ENCODE data around the gene IFIT1B. TPM values are rescaled to one million over a fixed set of nuclear protein-coding genes. Genes with fewer than 3 reads are reported as not detected.

The IFIT1B gene
- total RNA-seq, 1 experiment from 2014 or later = not detected

DNA sequence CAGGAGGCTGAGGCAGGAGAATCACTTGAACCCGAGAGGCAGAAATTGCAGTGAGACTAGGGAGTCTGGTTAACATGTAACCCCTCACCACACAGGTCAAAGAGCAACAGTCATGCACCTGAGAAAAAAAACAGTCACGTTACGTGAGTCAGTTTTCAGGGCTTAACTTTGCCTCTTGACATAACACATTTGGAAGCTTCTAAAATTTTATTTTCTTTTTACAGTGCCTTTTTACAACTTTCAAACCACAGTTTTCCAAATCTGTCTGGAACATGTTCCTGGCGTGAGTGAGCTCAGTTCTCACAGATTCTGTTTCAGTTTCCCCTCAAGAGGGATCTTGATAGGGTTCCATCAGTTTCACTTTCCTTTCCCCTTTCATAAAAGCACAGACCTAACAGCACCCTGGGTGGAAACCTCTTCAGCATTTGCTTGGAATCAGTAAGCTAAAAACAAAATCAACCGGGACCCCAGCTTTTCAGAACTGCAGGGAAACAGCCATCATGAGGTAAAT, 45.7 kb upstream of the IFIT1B start:
- no peaks in the 10 kb centered on the region; the same call in 1 of the 2 replicates for H3K9me3 Mint-ChIP-seq
- CTCF ChIA-PET = no interaction called here
- H3K4me1 Mint-ChIP-seq = peaks cover 55% of the 10 kb centered on the region
- POLR2A ChIA-PET = interaction anchor here (0.6 kb wide), 1 partner anchor 74 kb away, joined by 3 read pairs; no protein-coding TSS in a partner anchor
- no peak for TF ChIP-seq IRF2 (CRISPR knock-in tag; IDR thresholded peaks at IDR 0.05; ENCODE audit: borderline replicate concordance, low read depth)
- peak; percentile 44; the same call in 1 of the 2 replicates for TF ChIP-seq GABPB1 (CRISPR knock-in tag; IDR thresholded peaks at IDR 0.05)
- ATAC-seq = no peak
- H3K27me3 Mint-ChIP-seq (ENCODE audit: low read depth) = no peaks in the 10 kb centered on the region
- DNase-seq (ENCODE audit: low spot score) = no peak
- no peaks in the 10 kb centered on the region for H3K36me3 Mint-ChIP-seq
- peak overlapping the region; percentile 96 for H3K27ac Mint-ChIP-seq
- H3K4me3 Mint-ChIP-seq = no peak overlapping the region

DNA sequence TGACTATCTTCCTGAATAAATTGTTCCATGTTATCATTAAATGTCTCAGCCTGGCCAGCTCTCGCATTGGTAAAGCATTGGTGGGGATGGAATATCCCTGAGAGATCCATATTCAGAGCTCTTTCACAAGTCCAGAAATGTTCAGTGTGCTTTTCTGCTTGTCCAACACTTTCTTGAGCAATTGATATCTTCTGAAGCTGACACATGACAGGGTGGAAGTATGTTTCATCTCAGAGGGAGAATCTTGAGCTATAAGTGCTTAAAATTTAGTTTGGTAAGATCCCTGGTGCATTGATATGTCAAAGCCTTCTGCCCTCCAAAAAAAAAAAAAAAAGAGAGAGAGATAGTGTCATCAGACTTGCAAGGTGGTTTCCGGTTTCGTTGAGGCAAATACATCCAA, 42.6 kb upstream of the IFIT1B start:
- Mint-ChIP-seq H3K4me1 (peaks cover 32% of the 10 kb centered on the region), H3K36me3 (peaks cover 5% of the 10 kb centered on the region; the same call in 1 of the 2 replicates), H3K27me3 (ENCODE audit: low read depth) (no peaks in the 10 kb centered on the region), H3K4me3 (no peak overlapping the region), H3K9me3 (peaks cover 11% of the 10 kb centered on the region), H3K27ac (no peak overlapping the region)
- ATAC-seq (no peak), DNase-seq (ENCODE audit: low spot score) (no peak)
- TF ChIP-seq, protein P1, sequence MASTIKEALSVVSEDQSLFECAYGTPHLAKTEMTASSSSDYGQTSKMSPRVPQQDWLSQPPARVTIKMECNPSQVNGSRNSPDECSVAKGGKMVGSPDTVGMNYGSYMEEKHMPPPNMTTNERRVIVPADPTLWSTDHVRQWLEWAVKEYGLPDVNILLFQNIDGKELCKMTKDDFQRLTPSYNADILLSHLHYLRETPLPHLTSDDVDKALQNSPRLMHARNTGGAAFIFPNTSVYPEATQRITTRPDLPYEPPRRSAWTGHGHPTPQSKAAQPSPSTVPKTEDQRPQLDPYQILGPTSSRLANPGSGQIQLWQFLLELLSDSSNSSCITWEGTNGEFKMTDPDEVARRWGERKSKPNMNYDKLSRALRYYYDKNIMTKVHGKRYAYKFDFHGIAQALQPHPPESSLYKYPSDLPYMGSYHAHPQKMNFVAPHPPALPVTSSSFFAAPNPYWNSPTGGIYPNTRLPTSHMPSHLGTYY (CRISPR knock-in tag; IDR thresholded peaks at IDR 0.05) = no peak
- TF ChIP-seq GRHL2 (CRISPR knock-in tag; IDR thresholded peaks at IDR 0.05; ENCODE audit: insufficient replicate concordance, severe bottlenecking) (no peak), ZNF416 (CRISPR knock-in tag; IDR thresholded peaks at IDR 0.05) (no peak), NFYB (CRISPR knock-in tag; conservative IDR thresholded peaks at IDR 0.05; ENCODE audit: low read depth) (no peak), CREM (CRISPR knock-in tag; IDR thresholded peaks at IDR 0.05) (no peak), FOXK1 (CRISPR knock-in tag; IDR thresholded peaks at IDR 0.05) (no peak)
- TF ChIP-seq, protein P2, sequence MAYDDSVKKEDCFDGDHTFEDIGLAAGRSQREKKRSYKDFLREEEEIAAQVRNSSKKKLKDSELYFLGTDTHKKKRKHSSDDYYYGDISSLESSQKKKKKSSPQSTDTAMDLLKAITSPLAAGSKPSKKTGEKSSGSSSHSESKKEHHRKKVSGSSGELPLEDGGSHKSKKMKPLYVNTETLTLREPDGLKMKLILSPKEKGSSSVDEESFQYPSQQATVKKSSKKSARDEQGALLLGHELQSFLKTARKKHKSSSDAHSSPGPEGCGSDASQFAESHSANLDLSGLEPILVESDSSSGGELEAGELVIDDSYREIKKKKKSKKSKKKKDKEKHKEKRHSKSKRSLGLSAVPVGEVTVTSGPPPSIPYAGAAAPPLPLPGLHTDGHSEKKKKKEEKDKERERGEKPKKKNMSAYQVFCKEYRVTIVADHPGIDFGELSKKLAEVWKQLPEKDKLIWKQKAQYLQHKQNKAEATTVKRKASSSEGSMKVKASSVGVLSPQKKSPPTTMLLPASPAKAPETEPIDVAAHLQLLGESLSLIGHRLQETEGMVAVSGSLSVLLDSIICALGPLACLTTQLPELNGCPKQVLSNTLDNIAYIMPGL (CRISPR knock-in tag; IDR thresholded peaks at IDR 0.05) = no peak
- TF ChIP-seq, protein P3, sequence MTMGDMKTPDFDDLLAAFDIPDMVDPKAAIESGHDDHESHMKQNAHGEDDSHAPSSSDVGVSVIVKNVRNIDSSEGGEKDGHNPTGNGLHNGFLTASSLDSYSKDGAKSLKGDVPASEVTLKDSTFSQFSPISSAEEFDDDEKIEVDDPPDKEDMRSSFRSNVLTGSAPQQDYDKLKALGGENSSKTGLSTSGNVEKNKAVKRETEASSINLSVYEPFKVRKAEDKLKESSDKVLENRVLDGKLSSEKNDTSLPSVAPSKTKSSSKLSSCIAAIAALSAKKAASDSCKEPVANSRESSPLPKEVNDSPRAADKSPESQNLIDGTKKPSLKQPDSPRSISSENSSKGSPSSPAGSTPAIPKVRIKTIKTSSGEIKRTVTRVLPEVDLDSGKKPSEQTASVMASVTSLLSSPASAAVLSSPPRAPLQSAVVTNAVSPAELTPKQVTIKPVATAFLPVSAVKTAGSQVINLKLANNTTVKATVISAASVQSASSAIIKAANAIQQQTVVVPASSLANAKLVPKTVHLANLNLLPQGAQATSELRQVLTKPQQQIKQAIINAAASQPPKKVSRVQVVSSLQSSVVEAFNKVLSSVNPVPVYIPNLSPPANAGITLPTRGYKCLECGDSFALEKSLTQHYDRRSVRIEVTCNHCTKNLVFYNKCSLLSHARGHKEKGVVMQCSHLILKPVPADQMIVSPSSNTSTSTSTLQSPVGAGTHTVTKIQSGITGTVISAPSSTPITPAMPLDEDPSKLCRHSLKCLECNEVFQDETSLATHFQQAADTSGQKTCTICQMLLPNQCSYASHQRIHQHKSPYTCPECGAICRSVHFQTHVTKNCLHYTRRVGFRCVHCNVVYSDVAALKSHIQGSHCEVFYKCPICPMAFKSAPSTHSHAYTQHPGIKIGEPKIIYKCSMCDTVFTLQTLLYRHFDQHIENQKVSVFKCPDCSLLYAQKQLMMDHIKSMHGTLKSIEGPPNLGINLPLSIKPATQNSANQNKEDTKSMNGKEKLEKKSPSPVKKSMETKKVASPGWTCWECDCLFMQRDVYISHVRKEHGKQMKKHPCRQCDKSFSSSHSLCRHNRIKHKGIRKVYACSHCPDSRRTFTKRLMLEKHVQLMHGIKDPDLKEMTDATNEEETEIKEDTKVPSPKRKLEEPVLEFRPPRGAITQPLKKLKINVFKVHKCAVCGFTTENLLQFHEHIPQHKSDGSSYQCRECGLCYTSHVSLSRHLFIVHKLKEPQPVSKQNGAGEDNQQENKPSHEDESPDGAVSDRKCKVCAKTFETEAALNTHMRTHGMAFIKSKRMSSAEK (CRISPR knock-in tag; IDR thresholded peaks at IDR 0.05; ENCODE audit: borderline replicate concordance) = no peak
- TF ChIP-seq, protein P4, sequence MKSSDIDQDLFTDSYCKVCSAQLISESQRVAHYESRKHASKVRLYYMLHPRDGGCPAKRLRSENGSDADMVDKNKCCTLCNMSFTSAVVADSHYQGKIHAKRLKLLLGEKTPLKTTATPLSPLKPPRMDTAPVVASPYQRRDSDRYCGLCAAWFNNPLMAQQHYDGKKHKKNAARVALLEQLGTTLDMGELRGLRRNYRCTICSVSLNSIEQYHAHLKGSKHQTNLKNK (CRISPR knock-in tag; IDR thresholded peaks at IDR 0.05) = no peak
- TF ChIP-seq, protein P5, sequence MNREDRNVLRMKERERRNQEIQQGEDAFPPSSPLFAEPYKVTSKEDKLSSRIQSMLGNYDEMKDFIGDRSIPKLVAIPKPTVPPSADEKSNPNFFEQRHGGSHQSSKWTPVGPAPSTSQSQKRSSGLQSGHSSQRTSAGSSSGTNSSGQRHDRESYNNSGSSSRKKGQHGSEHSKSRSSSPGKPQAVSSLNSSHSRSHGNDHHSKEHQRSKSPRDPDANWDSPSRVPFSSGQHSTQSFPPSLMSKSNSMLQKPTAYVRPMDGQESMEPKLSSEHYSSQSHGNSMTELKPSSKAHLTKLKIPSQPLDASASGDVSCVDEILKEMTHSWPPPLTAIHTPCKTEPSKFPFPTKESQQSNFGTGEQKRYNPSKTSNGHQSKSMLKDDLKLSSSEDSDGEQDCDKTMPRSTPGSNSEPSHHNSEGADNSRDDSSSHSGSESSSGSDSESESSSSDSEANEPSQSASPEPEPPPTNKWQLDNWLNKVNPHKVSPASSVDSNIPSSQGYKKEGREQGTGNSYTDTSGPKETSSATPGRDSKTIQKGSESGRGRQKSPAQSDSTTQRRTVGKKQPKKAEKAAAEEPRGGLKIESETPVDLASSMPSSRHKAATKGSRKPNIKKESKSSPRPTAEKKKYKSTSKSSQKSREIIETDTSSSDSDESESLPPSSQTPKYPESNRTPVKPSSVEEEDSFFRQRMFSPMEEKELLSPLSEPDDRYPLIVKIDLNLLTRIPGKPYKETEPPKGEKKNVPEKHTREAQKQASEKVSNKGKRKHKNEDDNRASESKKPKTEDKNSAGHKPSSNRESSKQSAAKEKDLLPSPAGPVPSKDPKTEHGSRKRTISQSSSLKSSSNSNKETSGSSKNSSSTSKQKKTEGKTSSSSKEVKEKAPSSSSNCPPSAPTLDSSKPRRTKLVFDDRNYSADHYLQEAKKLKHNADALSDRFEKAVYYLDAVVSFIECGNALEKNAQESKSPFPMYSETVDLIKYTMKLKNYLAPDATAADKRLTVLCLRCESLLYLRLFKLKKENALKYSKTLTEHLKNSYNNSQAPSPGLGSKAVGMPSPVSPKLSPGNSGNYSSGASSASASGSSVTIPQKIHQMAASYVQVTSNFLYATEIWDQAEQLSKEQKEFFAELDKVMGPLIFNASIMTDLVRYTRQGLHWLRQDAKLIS (CRISPR knock-in tag; IDR thresholded peaks at IDR 0.05; ENCODE audit: borderline replicate concordance) = no peak
- ChIA-PET CTCF (interaction anchor here (0.6 to 0.7 kb wide), 2 partner anchors 34 to 38 kb away, joined by 3 to 4 read pairs; no protein-coding TSS in a partner anchor), POLR2A (no interaction called here)

All from WTC11 (cell line).